Ishikawa (cell line): Measurements from ENCODE around the gene ACSM6.

Source experiments
- CEBPB ChIP-seq: IDR thresholded peaks from 2 replicates; pipeline ENCODE4 v1.6.1; 2012
- CREB1 ChIP-seq: IDR thresholded peaks from 2 replicates; pipeline ENCODE4 v1.6.1; 2012; ENCODE audit warnings: low read depth
- EGR1 ChIP-seq: IDR thresholded peaks from 2 replicates; pipeline ENCODE4 v1.6.1; 2012
- EP300 ChIP-seq: IDR thresholded peaks from 2 replicates; pipeline ENCODE4 v1.6.1; 2012; ENCODE audit warnings: borderline replicate concordance
- FOXM1 ChIP-seq: IDR thresholded peaks from 2 replicates; pipeline ENCODE4 v1.6.1; 2012; ENCODE audit warnings: low read depth, borderline replicate concordance
- NFIC ChIP-seq: IDR thresholded peaks from 2 replicates; pipeline ENCODE4 v1.6.1; 2012
- RAD21 ChIP-seq: IDR thresholded peaks from 2 replicates; pipeline ENCODE4 v1.6.1; 2012; ENCODE audit warnings: low read depth
- TAF1 ChIP-seq: IDR thresholded peaks from 2 replicates; pipeline ENCODE4 v1.6.1; 2012; ENCODE audit warnings: low read depth, mild to moderate bottlenecking
- TCF12 ChIP-seq: IDR thresholded peaks from 2 replicates; pipeline ENCODE4 v1.6.1; 2012; ENCODE audit warnings: low read depth
- TEAD4 ChIP-seq: IDR thresholded peaks from 2 replicates; pipeline ENCODE4 v1.6.1; 2012
- YY1 ChIP-seq: IDR thresholded peaks from 2 replicates; pipeline ENCODE4 v1.6.1; 2012; ENCODE audit warnings: low read depth
- ZBTB7A ChIP-seq: IDR thresholded peaks from 2 replicates; pipeline ENCODE4 v1.6.1; 2012; ENCODE audit warnings: low read depth
- TF ChIP-seq, protein P1 (sequence below): IDR thresholded peaks from 2 replicates; pipeline ENCODE4 v1.6.1; 2012; ENCODE audit warnings: low read depth, mild to moderate bottlenecking
- TF ChIP-seq, protein P2 (sequence below): IDR thresholded peaks from 2 replicates; pipeline ENCODE4 v1.6.1; 2012
- TF ChIP-seq, protein P3 (sequence below): IDR thresholded peaks from 2 replicates; pipeline ENCODE4 v1.6.1; 2012

Gene ACSM6

DNA sequence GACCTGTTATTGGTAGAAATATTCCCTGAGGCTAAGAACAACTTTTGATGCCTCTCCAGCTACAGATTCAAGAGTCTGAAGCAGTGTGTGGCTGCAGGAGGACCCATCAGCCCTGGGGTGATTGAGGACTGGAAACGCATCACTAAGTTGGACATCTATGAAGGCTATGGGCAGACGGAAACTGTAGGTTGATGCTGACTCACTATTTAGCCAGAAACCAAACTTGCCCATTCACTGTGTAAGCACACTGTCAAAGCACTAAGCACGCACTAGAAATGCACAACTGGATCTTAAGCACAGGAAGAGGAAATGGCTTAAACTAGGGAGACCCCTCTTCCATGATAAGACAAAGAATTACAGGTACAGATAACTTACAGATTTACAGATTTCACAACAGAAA, 20.8 kb downstream of the ACSM6 start:
- TF ChIP-seq CREB1 (no peak), ZBTB7A (no peak), EGR1 (no peak), RAD21 (no peak), NFIC (no peak), FOXM1 (no peak), TEAD4 (no peak), EP300 (no peak), TCF12 (no peak), TAF1 (no peak)
- TF ChIP-seq, protein P1, sequence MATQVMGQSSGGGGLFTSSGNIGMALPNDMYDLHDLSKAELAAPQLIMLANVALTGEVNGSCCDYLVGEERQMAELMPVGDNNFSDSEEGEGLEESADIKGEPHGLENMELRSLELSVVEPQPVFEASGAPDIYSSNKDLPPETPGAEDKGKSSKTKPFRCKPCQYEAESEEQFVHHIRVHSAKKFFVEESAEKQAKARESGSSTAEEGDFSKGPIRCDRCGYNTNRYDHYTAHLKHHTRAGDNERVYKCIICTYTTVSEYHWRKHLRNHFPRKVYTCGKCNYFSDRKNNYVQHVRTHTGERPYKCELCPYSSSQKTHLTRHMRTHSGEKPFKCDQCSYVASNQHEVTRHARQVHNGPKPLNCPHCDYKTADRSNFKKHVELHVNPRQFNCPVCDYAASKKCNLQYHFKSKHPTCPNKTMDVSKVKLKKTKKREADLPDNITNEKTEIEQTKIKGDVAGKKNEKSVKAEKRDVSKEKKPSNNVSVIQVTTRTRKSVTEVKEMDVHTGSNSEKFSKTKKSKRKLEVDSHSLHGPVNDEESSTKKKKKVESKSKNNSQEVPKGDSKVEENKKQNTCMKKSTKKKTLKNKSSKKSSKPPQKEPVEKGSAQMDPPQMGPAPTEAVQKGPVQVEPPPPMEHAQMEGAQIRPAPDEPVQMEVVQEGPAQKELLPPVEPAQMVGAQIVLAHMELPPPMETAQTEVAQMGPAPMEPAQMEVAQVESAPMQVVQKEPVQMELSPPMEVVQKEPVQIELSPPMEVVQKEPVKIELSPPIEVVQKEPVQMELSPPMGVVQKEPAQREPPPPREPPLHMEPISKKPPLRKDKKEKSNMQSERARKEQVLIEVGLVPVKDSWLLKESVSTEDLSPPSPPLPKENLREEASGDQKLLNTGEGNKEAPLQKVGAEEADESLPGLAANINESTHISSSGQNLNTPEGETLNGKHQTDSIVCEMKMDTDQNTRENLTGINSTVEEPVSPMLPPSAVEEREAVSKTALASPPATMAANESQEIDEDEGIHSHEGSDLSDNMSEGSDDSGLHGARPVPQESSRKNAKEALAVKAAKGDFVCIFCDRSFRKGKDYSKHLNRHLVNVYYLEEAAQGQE = no peak
- TF ChIP-seq, protein P2, sequence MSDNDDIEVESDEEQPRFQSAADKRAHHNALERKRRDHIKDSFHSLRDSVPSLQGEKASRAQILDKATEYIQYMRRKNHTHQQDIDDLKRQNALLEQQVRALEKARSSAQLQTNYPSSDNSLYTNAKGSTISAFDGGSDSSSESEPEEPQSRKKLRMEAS = no peak
- TF ChIP-seq, protein P3, sequence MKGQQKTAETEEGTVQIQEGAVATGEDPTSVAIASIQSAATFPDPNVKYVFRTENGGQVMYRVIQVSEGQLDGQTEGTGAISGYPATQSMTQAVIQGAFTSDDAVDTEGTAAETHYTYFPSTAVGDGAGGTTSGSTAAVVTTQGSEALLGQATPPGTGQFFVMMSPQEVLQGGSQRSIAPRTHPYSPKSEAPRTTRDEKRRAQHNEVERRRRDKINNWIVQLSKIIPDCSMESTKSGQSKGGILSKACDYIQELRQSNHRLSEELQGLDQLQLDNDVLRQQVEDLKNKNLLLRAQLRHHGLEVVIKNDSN = no peak

DNA sequence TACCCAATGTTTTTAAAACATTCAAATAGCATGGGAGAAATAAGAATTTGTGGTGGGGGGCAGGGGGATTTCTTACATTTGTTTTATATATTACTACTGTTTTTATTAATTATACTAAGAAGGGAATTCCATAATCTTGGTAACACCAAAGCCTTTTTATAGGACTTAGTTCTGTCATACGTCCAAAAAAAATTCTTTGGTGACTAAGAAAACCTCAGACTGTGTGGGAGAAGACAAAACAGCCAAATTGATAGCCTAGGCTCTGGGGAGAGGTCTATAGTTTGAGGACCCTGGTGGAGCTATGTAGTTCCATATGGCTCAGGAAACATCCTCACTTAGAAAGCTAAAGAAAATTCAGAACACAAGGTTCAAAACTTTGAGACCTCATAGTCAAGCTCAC, 23.4 kb downstream of the ACSM6 start:
- TF ChIP-seq, protein P3 = no peak
- TF ChIP-seq, protein P2 = no peak
- TF ChIP-seq NFIC (no peak), RAD21 (no peak), TCF12 (no peak), EP300 (no peak), CEBPB (no peak), EGR1 (no peak), ZBTB7A (no peak), FOXM1 (no peak), YY1 (no peak), TAF1 (no peak), CREB1 (no peak), TEAD4 (no peak)
- TF ChIP-seq, protein P1 = no peak

DNA sequence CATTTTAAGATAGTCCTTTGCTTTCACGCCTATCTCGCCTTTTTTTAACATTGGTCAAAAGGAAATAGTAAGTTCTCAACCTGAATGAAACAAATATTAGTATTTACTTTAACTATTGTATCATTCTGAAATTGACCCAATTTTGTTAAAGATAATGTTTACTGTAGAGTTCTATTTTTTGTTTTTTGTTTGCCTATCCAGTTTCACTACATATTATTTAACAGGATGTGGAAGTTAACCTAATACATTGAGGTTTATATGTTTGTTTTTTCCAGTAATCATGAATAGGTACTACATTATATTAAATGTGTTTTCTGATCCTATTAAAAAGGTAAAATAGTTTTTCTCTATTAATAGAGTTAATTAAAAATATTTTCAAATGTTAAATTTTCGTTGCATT, 26.5 kb downstream of the ACSM6 start:
- TF ChIP-seq EP300 (no peak), CREB1 (no peak), ZBTB7A (no peak), NFIC (no peak), RAD21 (no peak), TEAD4 (no peak)

DNA sequence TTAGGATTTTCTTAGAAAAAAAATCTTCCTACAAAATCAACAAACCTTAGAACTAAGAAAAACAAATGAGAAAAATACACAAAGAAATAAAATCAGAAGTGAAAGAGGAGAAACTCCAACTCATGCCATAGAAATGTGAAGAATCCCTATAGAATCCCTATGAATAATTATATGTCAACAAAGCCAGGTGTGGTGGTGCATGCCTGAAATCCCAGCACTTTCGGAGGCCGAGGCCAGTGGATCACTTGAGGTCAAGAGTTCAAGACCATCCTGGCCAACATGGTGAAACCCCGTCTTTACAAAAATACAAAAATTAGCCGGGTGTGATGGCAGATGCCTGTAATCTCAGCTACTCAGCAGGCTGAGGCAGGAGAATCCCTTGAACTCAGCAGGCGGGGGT, 27.1 kb downstream of the ACSM6 start:
- TF ChIP-seq, protein P3 = no peak
- TF ChIP-seq CEBPB (no peak), TEAD4 (no peak), TAF1 (no peak), NFIC (no peak), EP300 (no peak), EGR1 (no peak), ZBTB7A (no peak), FOXM1 (no peak), RAD21 (no peak), YY1 (no peak), CREB1 (no peak), TCF12 (no peak)
- TF ChIP-seq, protein P2 = no peak
- TF ChIP-seq, protein P1 = no peak
